Measurements from ENCODE around the gene FRMD5. TPM values are rescaled to one million over a fixed set of nuclear protein-coding genes. Genes with fewer than 3 reads are reported as not detected.

FRMD5 gene
- total RNA-seq, 4 donors from 2014 or later: 0.31 to 0.72 TPM; not detected in 2

DNA sequence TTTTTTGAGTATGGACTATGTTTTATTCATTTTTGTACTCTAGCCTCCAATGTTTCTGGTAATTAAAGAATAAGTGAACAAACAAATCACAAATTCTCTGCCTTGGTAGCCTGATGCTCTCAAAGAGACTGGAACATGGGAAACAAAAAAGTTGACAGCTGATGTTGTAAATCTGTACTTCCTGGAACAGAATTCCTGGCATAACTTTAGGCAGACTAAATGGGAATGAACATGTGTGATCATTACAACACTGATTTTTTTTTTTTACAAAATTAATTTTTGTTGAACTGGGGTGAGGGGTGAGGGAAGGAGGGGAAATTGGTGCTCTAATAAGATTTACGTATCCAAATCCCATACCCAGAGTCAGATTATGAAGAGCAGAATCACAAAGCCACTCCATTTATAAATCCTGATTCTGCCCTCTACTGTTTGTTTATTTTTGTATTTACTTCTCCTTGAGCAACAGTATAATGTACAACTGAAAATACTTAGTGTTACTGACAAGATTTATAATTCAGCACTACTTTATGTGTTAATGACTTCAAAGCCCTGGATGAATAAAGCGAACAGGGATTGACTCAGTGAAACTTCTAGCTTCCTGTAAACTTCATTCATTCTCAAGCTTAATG, 165.0 kb downstream of the FRMD5 start:
- Histone ChIP-seq H3K4me1 (peaks cover 14% of the 10 kb centered on the region), H3K36me3 (no peaks in the 10 kb centered on the region), H3K4me3 (no peak overlapping the region), H3K27me3 (no peaks in the 10 kb centered on the region), H3K27ac (no peak overlapping the region), H3K9me3 (no peaks in the 10 kb centered on the region)
- 40% methylated on average over 2 of the region's 2 CpGs for WGBS
- no peak for DNase-seq (ENCODE audit: low spot score in 2 of 2)
- TF ChIP-seq POLR2AphosphoS5 (IDR thresholded peaks at IDR 0.05) (no peak), POLR2A (IDR thresholded peaks at IDR 0.05) (no peak), EP300 (IDR thresholded peaks at IDR 0.05) (no peak)
- TF ChIP-seq, protein P1, sequence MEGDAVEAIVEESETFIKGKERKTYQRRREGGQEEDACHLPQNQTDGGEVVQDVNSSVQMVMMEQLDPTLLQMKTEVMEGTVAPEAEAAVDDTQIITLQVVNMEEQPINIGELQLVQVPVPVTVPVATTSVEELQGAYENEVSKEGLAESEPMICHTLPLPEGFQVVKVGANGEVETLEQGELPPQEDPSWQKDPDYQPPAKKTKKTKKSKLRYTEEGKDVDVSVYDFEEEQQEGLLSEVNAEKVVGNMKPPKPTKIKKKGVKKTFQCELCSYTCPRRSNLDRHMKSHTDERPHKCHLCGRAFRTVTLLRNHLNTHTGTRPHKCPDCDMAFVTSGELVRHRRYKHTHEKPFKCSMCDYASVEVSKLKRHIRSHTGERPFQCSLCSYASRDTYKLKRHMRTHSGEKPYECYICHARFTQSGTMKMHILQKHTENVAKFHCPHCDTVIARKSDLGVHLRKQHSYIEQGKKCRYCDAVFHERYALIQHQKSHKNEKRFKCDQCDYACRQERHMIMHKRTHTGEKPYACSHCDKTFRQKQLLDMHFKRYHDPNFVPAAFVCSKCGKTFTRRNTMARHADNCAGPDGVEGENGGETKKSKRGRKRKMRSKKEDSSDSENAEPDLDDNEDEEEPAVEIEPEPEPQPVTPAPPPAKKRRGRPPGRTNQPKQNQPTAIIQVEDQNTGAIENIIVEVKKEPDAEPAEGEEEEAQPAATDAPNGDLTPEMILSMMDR (IDR thresholded peaks at IDR 0.05): no peak

GRCh38 chr15:44029003-44029402, 166.1 kb downstream of the FRMD5 start:
- DNase-seq (ENCODE audit: low spot score in 2 of 2): no peak
- Histone ChIP-seq H3K27ac (no peak overlapping the region), H3K9me3 (no peaks in the 10 kb centered on the region), H3K27me3 (no peaks in the 10 kb centered on the region), H3K4me1 (peaks cover 11% of the 10 kb centered on the region), H3K4me3 (no peak overlapping the region), H3K36me3 (no peaks in the 10 kb centered on the region)
- TF ChIP-seq, protein P1 (IDR thresholded peaks at IDR 0.05): no peak
- TF ChIP-seq POLR2AphosphoS5 (IDR thresholded peaks at IDR 0.05): no peak
- no peak for TF ChIP-seq POLR2A (IDR thresholded peaks at IDR 0.05)
- TF ChIP-seq EP300 (IDR thresholded peaks at IDR 0.05): no peak
- WGBS: 62% methylated on average over 2 of the region's 2 CpGs

DNA sequence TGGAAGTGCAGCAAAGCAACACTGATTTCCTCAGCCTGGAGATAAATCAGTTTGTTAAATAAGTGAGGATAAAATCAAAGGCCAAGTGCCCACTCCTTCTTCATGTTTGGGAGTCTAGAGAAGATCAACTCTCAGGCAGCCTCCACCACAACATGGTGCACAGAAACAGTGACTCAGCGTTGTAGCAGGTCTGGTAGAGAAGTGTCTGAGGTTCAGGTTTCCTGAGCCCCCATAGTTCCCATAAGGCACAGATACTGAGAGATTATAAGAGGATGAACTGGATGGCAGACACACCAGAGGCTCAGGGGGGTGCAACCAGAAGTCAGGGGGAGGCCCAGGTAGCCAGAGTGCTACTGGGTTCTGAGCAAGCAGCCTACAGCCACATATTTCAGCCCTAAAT, 166.7 kb downstream of the FRMD5 start:
- H3K9me3 ChIP-seq: no peaks in the 10 kb centered on the region
- no peaks in the 10 kb centered on the region for H3K36me3 ChIP-seq
- H3K4me3 ChIP-seq: no peak overlapping the region
- H3K27me3 ChIP-seq: no peaks in the 10 kb centered on the region
- no peak for DNase-seq (ENCODE audit: low spot score in 2 of 2)
- peaks cover 11% of the 10 kb centered on the region for H3K4me1 ChIP-seq
- H3K27ac ChIP-seq: no peak overlapping the region
- 80% methylated on average over 1 of the region's 1 CpG for WGBS
- no peak for TF ChIP-seq POLR2AphosphoS5 (IDR thresholded peaks at IDR 0.05)
- TF ChIP-seq EP300 (IDR thresholded peaks at IDR 0.05): no peak
- TF ChIP-seq, protein P1 (IDR thresholded peaks at IDR 0.05): no peak
- TF ChIP-seq POLR2A (IDR thresholded peaks at IDR 0.05): no peak

DNA sequence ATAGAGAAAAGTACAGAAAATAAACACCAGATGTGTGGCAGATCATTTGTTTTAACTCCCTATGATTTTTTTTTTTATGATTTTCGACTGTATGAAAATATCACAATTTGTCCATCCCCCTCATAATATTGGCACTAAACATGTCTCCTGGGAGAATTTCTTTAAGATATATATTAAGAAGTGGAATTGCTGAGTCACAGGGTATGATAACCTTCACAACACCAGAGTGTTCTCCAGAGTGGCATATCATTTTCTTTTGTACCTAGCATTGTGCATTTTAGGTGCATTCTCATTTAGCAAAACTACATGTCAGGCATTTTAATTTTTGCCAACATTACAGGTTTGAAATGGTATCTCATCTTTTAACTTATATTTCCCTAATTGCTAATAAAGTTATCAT, 170.9 kb downstream of the FRMD5 start:
- H3K4me1 ChIP-seq: no peaks in the 10 kb centered on the region
- no peaks in the 10 kb centered on the region for H3K36me3 ChIP-seq
- TF ChIP-seq EP300 (IDR thresholded peaks at IDR 0.05) (no peak), POLR2A (IDR thresholded peaks at IDR 0.05) (no peak)
- no peak for DNase-seq (ENCODE audit: low spot score in 2 of 2)
- no peak overlapping the region for H3K27ac ChIP-seq
- WGBS: 69% methylated on average over 1 of the region's 1 CpG
- H3K9me3 ChIP-seq: no peaks in the 10 kb centered on the region
- no peak overlapping the region for H3K4me3 ChIP-seq
- no peaks in the 10 kb centered on the region for H3K27me3 ChIP-seq

- Histone ChIP-seq H3K4me3 (no peak overlapping the region), H3K36me3 (no peaks in the 10 kb centered on the region), H3K27me3 (no peaks in the 10 kb centered on the region), H3K9me3 (no peaks in the 10 kb centered on the region), H3K27ac (no peak overlapping the region), H3K4me1 (no peaks in the 10 kb centered on the region)
- 85% methylated on average over 2 of the region's 2 CpGs for WGBS
- DNase-seq (ENCODE audit: low spot score in 2 of 2): no peak
- TF ChIP-seq POLR2AphosphoS5 (IDR thresholded peaks at IDR 0.05) (no peak), POLR2A (IDR thresholded peaks at IDR 0.05) (no peak), EP300 (IDR thresholded peaks at IDR 0.05) (no peak)
Observed at GRCh38 chr15:44023176-44023575, 171.9 kb downstream of the FRMD5 start.

DNA sequence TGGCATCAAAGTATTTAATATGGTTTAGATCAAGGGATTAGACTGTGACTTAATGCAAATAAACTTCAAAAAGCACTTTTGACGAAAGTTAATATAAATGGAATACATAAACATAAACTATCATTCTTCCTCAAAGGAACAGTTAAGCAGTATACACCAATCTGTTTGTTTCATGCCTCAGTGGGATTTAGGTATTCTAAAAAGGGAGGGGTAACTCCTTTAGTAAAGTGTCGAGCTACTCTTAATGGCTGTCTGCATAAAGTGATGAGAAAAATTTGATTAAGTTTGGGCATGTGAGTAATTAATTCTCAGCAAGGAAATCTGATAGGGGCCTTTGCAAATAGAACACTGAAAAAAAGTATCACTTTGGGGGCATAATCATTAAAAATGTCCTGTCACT, 176.9 kb downstream of the FRMD5 start:
- DNase-seq (ENCODE audit: low spot score in 2 of 2): no peak
- Histone ChIP-seq H3K27me3 (no peaks in the 10 kb centered on the region), H3K4me1 (no peaks in the 10 kb centered on the region), H3K4me3 (no peak overlapping the region), H3K9me3 (no peaks in the 10 kb centered on the region), H3K36me3 (no peaks in the 10 kb centered on the region), H3K27ac (no peak overlapping the region)
- WGBS: 84% methylated on average over 2 of the region's 2 CpGs
- TF ChIP-seq EP300 (IDR thresholded peaks at IDR 0.05): no peak
- TF ChIP-seq POLR2A (IDR thresholded peaks at IDR 0.05): no peak
- no peak for TF ChIP-seq POLR2AphosphoS5 (IDR thresholded peaks at IDR 0.05)
- TF ChIP-seq, protein P1 (IDR thresholded peaks at IDR 0.05): no peak
